Neural cell (in vitro differentiated cells): ENCODE measurements around the gene CENPP.

ENCODE experiments used
- EP300 ChIP-seq: fragments of 450-650 bp; conservative IDR thresholded peaks from 2 replicates; pipeline ENCODE4 v1.6.1; 2014; ENCODE audit warnings: antibody characterized with exemption, mild to moderate bottlenecking, moderate library complexity; ENCODE audit not compliant: poor library complexity, severe bottlenecking
- EZH2 ChIP-seq: fragments of 200-600, 300-800 bp; shearing (Covaris generic), sonication (generic); IDR thresholded peaks from 2 replicates; pipeline ENCODE4 v1.6.1; 2014; ENCODE audit warnings: antibody characterized with exemption, low read length, borderline replicate concordance, mild to moderate bottlenecking; ENCODE audit not compliant: insufficient read depth, poor library complexity, severe bottlenecking
- MXI1 ChIP-seq: fragments of 450-650 bp; conservative IDR thresholded peaks from 2 replicates; pipeline ENCODE4 v1.6.1; 2014; ENCODE audit warnings: antibody characterized with exemption, mild to moderate bottlenecking; ENCODE audit not compliant: poor library complexity, severe bottlenecking
- POLR2AphosphoS5 ChIP-seq: IDR thresholded peaks from 2 replicates; pipeline ENCODE4 v1.6.1; 2012
- RAD21 ChIP-seq: fragments of 450-650 bp; conservative IDR thresholded peaks from 2 replicates; pipeline ENCODE4 v1.6.1; 2014; ENCODE audit warnings: antibody characterized with exemption, mild to moderate bottlenecking, moderate library complexity
- REST ChIP-seq: IDR thresholded peaks from 2 replicates; pipeline ENCODE4 v1.6.1; 2012; ENCODE audit warnings: borderline replicate concordance
- TF ChIP-seq, protein P1 (sequence below): fragments of 450-650 bp; IDR thresholded peaks from 2 replicates; pipeline ENCODE4 v1.5.1; 2014; ENCODE audit warnings: antibody characterized with exemption, mild to moderate bottlenecking, moderate library complexity; ENCODE audit not compliant: poor library complexity, severe bottlenecking

DNA sequence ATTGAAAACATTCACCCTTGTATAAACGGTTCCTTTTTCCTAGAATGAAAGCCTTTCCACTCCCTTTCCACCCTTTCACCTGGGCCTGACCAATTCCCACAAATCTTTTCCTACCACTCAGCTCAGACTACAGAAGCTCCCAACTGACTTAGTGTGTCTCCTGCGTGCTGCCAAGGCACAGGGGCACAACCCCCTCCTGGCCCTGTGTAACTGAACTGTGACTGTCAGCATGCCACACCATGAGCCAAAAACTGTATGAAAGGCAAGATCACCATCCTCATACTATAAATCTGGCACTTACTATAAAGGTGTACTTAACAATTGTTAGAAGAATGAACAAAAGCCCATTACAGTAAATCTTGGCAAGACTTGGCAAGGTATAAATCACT, 12.1 kb upstream of the CENPP start:
- TF ChIP-seq POLR2AphosphoS5 (no peak), REST (no peak), EP300 (no peak), MXI1 (no peak), EZH2 (no peak), RAD21 (no peak)
- TF ChIP-seq, protein P1, sequence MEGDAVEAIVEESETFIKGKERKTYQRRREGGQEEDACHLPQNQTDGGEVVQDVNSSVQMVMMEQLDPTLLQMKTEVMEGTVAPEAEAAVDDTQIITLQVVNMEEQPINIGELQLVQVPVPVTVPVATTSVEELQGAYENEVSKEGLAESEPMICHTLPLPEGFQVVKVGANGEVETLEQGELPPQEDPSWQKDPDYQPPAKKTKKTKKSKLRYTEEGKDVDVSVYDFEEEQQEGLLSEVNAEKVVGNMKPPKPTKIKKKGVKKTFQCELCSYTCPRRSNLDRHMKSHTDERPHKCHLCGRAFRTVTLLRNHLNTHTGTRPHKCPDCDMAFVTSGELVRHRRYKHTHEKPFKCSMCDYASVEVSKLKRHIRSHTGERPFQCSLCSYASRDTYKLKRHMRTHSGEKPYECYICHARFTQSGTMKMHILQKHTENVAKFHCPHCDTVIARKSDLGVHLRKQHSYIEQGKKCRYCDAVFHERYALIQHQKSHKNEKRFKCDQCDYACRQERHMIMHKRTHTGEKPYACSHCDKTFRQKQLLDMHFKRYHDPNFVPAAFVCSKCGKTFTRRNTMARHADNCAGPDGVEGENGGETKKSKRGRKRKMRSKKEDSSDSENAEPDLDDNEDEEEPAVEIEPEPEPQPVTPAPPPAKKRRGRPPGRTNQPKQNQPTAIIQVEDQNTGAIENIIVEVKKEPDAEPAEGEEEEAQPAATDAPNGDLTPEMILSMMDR, result no peak
